PC-3 (cell line): Measurements from ENCODE around the gene KCTD15.

Experiments used
- CTCF ChIP-seq: fragments of 300-600 bp; sonication (generic); conservative IDR thresholded peaks from 2 replicates; pipeline ENCODE4 v1.5.1; 2017; ENCODE audit warnings: antibody characterized with exemption, low read depth, mild to moderate bottlenecking, low read length
- EZH2 ChIP-seq: fragments of 300-600 bp; sonication (generic); IDR thresholded peaks from one replicate; pipeline ENCODE4 v1.6.1; 2017; ENCODE audit warnings: antibody characterized with exemption, mild to moderate bottlenecking, low read length; ENCODE audit not compliant: unreplicated experiment
- EZH2phosphoT487 ChIP-seq: fragments of 300-600 bp; sonication (generic); IDR thresholded peaks from 2 replicates; pipeline ENCODE4 v1.6.1; 2018; ENCODE audit warnings: mild to moderate bottlenecking, antibody characterized with exemption, low read length, borderline replicate concordance

GRCh38 chr19:33785795-33786194 is 10.9 kb upstream of the KCTD15 start:
- TF ChIP-seq CTCF: no peak
- TF ChIP-seq EZH2: no peak
- TF ChIP-seq EZH2phosphoT487: no peak
